GM12872 (cell line): ENCODE data around the gene COQ3.

ENCODE experiments used
- CTCF ChIP-seq: IDR thresholded peaks from 3 replicates; pipeline ENCODE4 v1.5.1; 2011; ENCODE audit warnings: low read depth, mild to moderate bottlenecking, low read length, moderate library complexity; ENCODE audit not compliant: insufficient read depth

Gene COQ3

DNA sequence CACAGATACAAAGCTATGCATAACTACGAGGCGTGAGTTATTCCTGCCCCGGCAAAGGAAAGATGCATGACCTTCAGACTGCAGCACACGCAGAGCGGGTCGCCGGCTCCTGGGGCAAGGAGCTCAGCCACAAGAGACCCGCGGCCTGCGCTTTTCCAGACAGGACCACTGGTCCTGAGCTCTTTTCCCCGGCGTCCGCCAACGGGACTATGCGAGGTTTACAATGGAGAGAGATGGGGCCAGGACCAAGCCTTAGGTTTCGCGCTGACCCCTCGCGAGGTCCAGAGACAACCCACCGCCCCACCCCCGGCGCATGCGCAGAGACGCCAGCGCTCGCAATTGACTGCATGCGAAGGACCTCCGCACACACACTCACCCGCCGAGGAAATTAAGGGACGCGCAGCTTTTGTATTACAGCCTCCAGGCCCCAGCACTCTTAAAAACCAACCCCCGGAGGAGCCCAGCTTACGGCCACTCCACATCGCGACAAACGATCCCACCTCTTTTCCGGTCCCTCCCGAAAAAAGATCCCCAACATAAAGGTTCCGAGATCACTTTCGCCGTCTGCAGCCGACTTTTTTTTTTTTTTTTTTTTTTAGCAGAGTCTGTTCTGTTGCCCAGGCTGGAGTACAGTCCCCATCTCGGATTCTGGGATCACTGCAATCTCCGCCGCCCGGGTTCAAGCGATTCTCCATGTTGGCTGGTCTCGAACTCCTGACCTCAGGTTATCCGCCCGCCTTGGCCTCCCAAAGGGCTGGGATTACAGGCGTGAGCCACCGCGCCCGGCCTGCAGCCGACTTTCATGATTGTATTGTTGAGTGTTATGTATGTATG is at the start of gene COQ3:
COQ3 (minus strand) TSS at position 498 of the 834 bp plus-strand sequence; CDS start at position 482, 16 bp downstream.
- no peak for TF ChIP-seq CTCF

DNA sequence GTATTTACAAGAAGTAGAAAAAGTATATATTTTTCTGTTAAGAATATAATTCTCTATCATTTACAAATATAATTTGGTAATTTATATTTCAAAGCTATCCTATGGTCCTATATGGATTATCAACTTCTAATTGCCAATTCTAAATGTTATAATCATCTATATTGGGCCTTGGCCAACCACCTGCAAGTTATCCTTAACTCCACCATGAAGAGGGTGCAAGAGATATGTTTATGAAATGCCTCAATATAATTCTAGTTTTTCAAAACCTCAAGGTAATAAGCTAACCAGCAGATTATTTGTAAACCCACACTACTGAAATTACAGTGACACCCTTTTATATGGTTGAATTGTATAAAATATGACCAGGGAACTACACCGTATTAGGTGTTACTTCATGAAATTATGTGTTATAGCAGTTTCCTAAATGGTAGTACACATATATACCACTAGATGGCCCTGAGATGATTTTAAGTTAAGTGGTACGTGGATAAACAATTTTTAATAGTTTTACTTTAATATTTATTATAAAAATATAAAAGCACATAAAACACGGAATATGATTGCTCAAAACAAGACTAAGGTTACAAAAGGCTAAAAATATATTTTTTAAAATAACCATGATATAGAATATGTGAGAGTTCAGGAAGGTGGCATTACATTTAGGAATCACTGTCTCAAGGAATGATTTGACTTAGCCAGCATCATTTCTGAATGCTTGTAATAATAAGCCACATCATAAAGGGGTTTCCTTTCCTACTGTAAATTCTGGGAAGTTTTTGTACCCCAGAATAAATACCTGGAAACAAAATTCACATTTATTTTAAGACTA is 40.9 kb upstream of the COQ3 start:
- peak; percentile 47; the same call in 2 of the 3 replicates for TF ChIP-seq CTCF

- TF ChIP-seq CTCF, result no peak
These were observed 38.9 kb upstream of the COQ3 start for GRCh38 chr6:99432877-99433276.

GRCh38 chr6:99431901-99432300 is 37.9 kb upstream of the COQ3 start:
- TF ChIP-seq CTCF, result no peak

DNA sequence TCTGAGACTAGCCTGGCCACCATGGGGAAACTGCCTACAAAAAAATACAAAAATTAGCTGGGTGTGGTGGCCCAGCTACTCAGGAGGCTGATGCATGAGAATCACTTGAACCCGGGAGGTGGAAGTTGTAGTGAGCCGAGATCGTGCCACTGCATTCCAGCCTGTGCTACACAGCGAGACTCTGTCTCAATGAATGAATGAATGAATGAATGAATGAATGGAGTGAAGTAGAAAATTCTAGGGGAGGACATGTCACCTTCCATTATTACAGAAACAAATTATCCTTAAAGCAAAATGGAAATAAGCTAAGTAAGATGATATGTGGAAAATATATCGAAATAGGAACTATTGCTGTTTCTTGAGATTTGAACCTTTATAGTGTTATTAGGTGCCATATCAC is 34.0 kb upstream of the COQ3 start:
- no peak for TF ChIP-seq CTCF

DNA sequence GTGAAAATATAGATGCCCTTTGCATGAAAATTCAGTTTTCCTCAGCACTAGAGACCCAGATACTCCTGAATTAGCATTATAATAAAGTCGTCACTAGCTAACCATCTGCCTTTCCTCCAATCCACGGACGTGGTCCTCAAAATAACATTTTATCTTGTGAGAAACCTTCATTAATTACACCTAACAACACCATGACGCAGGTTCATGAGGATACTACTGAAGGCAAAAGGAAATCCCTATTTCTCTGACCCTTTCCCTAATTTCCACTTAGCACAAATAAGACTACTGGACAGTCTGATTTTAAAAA is 32.4 kb upstream of the COQ3 start:
- no peak for TF ChIP-seq CTCF

DNA sequence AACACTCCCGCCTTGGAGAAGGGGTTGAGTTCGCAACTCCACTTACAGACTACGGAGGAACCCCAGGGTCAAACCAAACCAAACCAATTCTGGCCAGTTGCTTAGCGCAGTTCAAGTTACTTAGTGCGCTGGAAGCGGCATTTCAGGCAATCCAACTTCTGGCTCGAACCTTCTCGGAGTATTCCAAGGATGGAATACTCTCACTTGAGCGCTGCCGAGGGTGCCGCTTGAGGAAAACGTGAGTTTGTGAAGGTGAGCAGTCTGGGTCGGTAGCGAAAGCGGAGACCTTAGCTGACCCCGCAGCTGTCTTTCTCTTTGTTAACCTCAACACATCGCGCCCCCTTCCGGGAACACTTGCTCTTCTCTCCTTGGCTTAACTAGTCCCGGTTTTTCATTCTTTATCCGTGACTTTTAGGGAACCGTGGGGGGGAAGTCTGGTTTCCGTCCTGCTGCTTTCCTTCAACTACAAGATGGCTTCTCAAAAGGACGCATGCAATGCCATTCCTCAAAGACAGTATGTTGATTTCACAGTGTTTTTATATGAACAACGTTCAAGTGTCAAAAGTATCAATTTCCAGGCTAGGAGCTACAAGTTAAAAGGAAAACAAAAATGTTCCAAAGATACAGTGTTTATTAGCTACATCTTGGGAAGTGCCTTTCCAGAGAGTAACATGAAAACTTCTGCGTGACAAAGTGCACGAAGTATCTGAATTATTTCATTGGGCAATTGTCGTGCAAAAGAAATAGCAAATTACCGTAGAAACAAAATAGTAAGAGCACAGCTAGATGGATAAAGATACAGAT is 31.9 kb upstream of the COQ3 start:
- TF ChIP-seq CTCF, result peak; percentile 63
